ENCODE results near the gene GLT6D1.

The GLT6D1 gene

DNA sequence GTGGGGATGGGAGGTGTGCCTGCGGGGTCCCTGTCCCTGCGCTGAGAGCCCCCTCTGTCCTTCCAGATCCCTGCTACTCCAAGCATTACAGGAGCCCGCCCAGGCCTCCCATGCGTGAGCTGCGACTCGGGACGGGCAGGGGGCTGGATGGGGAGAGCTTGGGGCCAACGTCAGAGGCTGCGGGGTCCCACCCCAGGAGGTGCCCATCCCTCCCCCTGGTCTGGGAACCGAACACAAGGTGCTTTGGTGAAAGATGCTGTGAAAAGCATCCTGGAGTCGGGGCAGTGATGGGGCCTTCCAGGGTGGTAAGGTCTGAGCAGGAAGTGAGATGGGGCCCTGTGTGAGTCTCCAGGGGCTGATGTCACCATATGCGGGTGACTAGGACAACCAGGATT lies 26.5 kb upstream of the GLT6D1 start:
- H3K27me3 ChIP-seq (ENCODE audit: control insufficient read depth in 2 of 2, insufficient read depth in 2 of 2, low read length in 2 of 2): no peaks in the 10 kb centered on the region
- H3K9me3 ChIP-seq (ENCODE audit: control insufficient read depth in 2 of 2, low read length in 2 of 2): no peaks in the 10 kb centered on the region
- no peak overlapping the region for H3K27ac ChIP-seq (ENCODE audit: low read depth in 2 of 2, low read length in 2 of 2)
- no peaks in the 10 kb centered on the region for H3K4me1 ChIP-seq (ENCODE audit: control insufficient read depth in 2 of 2, insufficient read depth in 2 of 2, low read length in 2 of 2)
- no peak overlapping the region for H3K9ac ChIP-seq (ENCODE audit: low read depth in 1 of 2, low read length in 2 of 2)
- no peak overlapping the region for H3K4me3 ChIP-seq (ENCODE audit: low read length in 2 of 2)
- no peaks in the 10 kb centered on the region for H3K36me3 ChIP-seq (ENCODE audit: control insufficient read depth in 2 of 2, insufficient read depth in 2 of 2, low read length in 2 of 2)

DNA sequence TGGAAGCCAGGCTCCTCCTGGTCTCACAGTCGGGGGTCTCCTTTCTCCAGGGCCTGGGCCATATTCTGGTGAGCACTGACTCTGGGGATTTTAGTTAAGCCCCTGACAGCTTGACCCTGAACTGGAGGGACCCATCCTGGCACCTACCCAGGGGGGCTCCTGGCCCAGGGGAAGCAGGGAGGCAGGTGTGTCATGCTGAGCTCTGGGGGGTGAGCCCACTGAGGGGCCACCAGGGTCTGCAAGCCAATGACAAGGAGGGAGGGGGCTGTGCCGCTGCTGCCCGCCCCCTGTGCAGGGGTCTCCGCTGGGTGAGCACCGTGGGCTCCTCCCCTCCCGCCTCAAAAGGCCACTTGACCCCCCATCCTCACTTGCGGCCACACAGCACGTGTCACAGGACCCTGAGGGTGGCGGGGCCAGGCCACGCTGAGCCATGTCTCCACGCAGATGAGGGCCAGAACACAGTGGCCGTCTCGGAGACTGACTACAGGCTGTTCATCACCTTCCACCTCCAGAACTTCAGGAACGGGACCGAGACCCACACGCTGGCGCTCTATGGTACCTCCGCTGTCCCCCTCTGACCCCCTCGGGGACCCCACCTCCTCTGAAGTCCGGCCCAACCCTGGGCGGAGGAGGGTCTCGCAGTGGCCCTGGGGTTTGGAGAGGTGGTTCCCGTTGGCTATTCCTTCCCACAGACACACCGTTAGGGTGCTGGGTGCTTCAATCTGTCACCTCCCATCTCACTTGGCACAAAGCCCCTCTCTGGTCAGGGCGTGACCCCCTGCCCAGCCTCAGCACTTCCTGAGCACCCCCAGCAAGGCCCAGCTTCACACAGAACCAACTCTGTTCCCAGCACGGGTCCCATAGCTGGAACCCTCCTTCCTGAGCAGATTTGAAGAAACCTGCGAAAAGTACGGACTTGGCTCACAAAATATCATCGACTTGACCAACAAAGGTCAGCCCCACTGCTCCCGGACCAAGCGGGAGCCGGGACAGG lies 25.8 kb upstream of the GLT6D1 start:
- Histone ChIP-seq H3K27ac (ENCODE audit: low read depth in 2 of 2, low read length in 2 of 2) (no peak overlapping the region), H3K36me3 (ENCODE audit: control insufficient read depth in 2 of 2, insufficient read depth in 2 of 2, low read length in 2 of 2) (no peaks in the 10 kb centered on the region), H3K4me3 (ENCODE audit: low read length in 2 of 2) (no peak overlapping the region), H3K4me1 (ENCODE audit: control insufficient read depth in 2 of 2, insufficient read depth in 2 of 2, low read length in 2 of 2) (no peaks in the 10 kb centered on the region), H3K27me3 (ENCODE audit: control insufficient read depth in 2 of 2, insufficient read depth in 2 of 2, low read length in 2 of 2) (no peaks in the 10 kb centered on the region), H3K9ac (ENCODE audit: low read depth in 1 of 2, low read length in 2 of 2) (no peak overlapping the region), H3K9me3 (ENCODE audit: control insufficient read depth in 2 of 2, low read length in 2 of 2) (no peaks in the 10 kb centered on the region)

- Histone ChIP-seq H3K27me3 (ENCODE audit: control insufficient read depth in 2 of 2, insufficient read depth in 2 of 2, low read length in 2 of 2) (no peaks in the 10 kb centered on the region), H3K9me3 (ENCODE audit: control insufficient read depth in 2 of 2, low read length in 2 of 2) (no peaks in the 10 kb centered on the region), H3K4me1 (ENCODE audit: control insufficient read depth in 2 of 2, insufficient read depth in 2 of 2, low read length in 2 of 2) (no peaks in the 10 kb centered on the region), H3K36me3 (ENCODE audit: control insufficient read depth in 2 of 2, insufficient read depth in 2 of 2, low read length in 2 of 2) (no peaks in the 10 kb centered on the region), H3K9ac (ENCODE audit: low read depth in 1 of 2, low read length in 2 of 2) (no peak overlapping the region), H3K4me3 (ENCODE audit: low read length in 2 of 2) (no peak overlapping the region), H3K27ac (ENCODE audit: low read depth in 2 of 2, low read length in 2 of 2) (no peak overlapping the region)
Measured at GRCh38 chr9:135664266-135664665, 24.9 kb upstream of the GLT6D1 start.

DNA sequence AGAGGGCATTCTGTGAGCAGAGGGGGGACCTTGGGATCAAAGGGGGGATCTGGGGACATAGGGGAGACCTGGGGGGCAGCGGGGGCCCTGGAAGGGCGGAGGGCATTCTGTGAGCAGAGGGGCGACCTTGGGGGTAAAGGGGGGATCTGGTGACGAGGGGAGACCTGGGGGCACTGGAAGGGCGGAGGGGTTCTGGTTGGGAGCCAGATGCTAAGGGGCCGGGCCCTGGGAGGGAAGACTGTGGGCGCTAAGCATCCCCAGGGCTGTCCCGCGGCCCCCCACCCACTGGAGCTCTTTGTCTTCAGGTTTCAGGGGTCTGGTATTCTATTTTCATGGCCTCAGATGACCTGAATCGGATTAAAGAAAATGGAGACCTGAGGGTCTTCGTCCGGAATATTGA lies 24.5 kb upstream of the GLT6D1 start:
- H3K9ac ChIP-seq (ENCODE audit: low read depth in 1 of 2, low read length in 2 of 2): no peak overlapping the region
- no peaks in the 10 kb centered on the region for H3K4me1 ChIP-seq (ENCODE audit: control insufficient read depth in 2 of 2, insufficient read depth in 2 of 2, low read length in 2 of 2)
- no peak overlapping the region for H3K27ac ChIP-seq (ENCODE audit: low read depth in 2 of 2, low read length in 2 of 2)
- H3K9me3 ChIP-seq (ENCODE audit: control insufficient read depth in 2 of 2, low read length in 2 of 2): no peaks in the 10 kb centered on the region
- no peak overlapping the region for H3K4me3 ChIP-seq (ENCODE audit: low read length in 2 of 2)
- H3K36me3 ChIP-seq (ENCODE audit: control insufficient read depth in 2 of 2, insufficient read depth in 2 of 2, low read length in 2 of 2): no peaks in the 10 kb centered on the region
- H3K27me3 ChIP-seq (ENCODE audit: control insufficient read depth in 2 of 2, insufficient read depth in 2 of 2, low read length in 2 of 2): no peaks in the 10 kb centered on the region

- H3K27ac ChIP-seq (ENCODE audit: low read depth in 2 of 2, low read length in 2 of 2): no peak overlapping the region
- no peaks in the 10 kb centered on the region for H3K9me3 ChIP-seq (ENCODE audit: control insufficient read depth in 2 of 2, low read length in 2 of 2)
- no peak overlapping the region for H3K4me3 ChIP-seq (ENCODE audit: low read length in 2 of 2)
- H3K4me1 ChIP-seq (ENCODE audit: control insufficient read depth in 2 of 2, insufficient read depth in 2 of 2, low read length in 2 of 2): no peaks in the 10 kb centered on the region
- no peaks in the 10 kb centered on the region for H3K27me3 ChIP-seq (ENCODE audit: control insufficient read depth in 2 of 2, insufficient read depth in 2 of 2, low read length in 2 of 2)
- no peak overlapping the region for H3K9ac ChIP-seq (ENCODE audit: low read depth in 1 of 2, low read length in 2 of 2)
- H3K36me3 ChIP-seq (ENCODE audit: control insufficient read depth in 2 of 2, insufficient read depth in 2 of 2, low read length in 2 of 2): no peaks in the 10 kb centered on the region
Measured at GRCh38 chr9:135663451-135663770, 24.1 kb upstream of the GLT6D1 start.

GRCh38 chr9:135662758-135663450 lies 23.6 kb upstream of the GLT6D1 start, which contains the start of gene LCN9:
TSS of gene LCN9 (plus strand) at chr9:135663309. CDS start at chr9:135663322, 13 bp downstream.
- Histone ChIP-seq H3K36me3 (ENCODE audit: control insufficient read depth in 2 of 2, insufficient read depth in 2 of 2, low read length in 2 of 2) (no peaks in the 10 kb centered on the region), H3K9me3 (ENCODE audit: control insufficient read depth in 2 of 2, low read length in 2 of 2) (no peaks in the 10 kb centered on the region), H3K4me1 (ENCODE audit: control insufficient read depth in 2 of 2, insufficient read depth in 2 of 2, low read length in 2 of 2) (no peaks in the 10 kb centered on the region), H3K27ac (ENCODE audit: low read depth in 2 of 2, low read length in 2 of 2) (no peak within 1 kb of the TSS), H3K27me3 (ENCODE audit: control insufficient read depth in 2 of 2, insufficient read depth in 2 of 2, low read length in 2 of 2) (no peaks in the 10 kb centered on the region), H3K9ac (ENCODE audit: low read depth in 1 of 2, low read length in 2 of 2) (no peak within 1 kb of the TSS), H3K4me3 (ENCODE audit: low read length in 2 of 2) (no peak within 1 kb of the TSS)

GRCh38 chr9:135661816-135662560 lies 22.6 kb upstream of the GLT6D1 start:
- no peaks in the 10 kb centered on the region for H3K9me3 ChIP-seq (ENCODE audit: control insufficient read depth in 2 of 2, low read length in 2 of 2)
- H3K27me3 ChIP-seq (ENCODE audit: control insufficient read depth in 2 of 2, insufficient read depth in 2 of 2, low read length in 2 of 2): no peaks in the 10 kb centered on the region
- no peaks in the 10 kb centered on the region for H3K4me1 ChIP-seq (ENCODE audit: control insufficient read depth in 2 of 2, insufficient read depth in 2 of 2, low read length in 2 of 2)
- no peak overlapping the region for H3K9ac ChIP-seq (ENCODE audit: low read depth in 1 of 2, low read length in 2 of 2)
- no peak overlapping the region for H3K4me3 ChIP-seq (ENCODE audit: low read length in 2 of 2)
- H3K27ac ChIP-seq (ENCODE audit: low read depth in 2 of 2, low read length in 2 of 2): no peak overlapping the region
- H3K36me3 ChIP-seq (ENCODE audit: control insufficient read depth in 2 of 2, insufficient read depth in 2 of 2, low read length in 2 of 2): no peaks in the 10 kb centered on the region

DNA sequence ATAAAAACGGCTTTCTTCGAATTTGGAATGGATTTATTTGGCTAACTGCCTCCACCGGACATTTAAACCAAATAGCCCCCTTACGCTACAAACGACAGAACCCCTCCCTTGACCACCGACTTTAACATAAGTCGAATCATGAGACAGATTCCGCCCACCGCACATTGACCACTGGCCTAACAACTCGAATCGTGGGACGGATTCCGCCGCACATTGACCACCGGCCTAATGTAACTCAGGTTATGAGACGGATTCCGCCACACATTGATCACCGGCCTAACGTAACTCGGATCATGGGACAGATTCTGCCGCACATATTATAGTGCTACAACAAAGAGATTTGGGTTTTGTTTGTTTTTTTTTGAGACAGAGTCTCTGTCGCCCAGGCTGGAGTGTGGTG lies 21.1 kb upstream of the GLT6D1 start:
- Histone ChIP-seq H3K9ac (ENCODE audit: low read depth in 1 of 2, low read length in 2 of 2) (no peak overlapping the region), H3K4me1 (ENCODE audit: control insufficient read depth in 2 of 2, insufficient read depth in 2 of 2, low read length in 2 of 2) (no peaks in the 10 kb centered on the region), H3K36me3 (ENCODE audit: control insufficient read depth in 2 of 2, insufficient read depth in 2 of 2, low read length in 2 of 2) (no peaks in the 10 kb centered on the region), H3K9me3 (ENCODE audit: control insufficient read depth in 2 of 2, low read length in 2 of 2) (no peaks in the 10 kb centered on the region), H3K27ac (ENCODE audit: low read depth in 2 of 2, low read length in 2 of 2) (no peak overlapping the region), H3K4me3 (ENCODE audit: low read length in 2 of 2) (no peak overlapping the region), H3K27me3 (ENCODE audit: control insufficient read depth in 2 of 2, insufficient read depth in 2 of 2, low read length in 2 of 2) (no peaks in the 10 kb centered on the region)

GRCh38 chr9:135659252-135659651 lies 19.9 kb upstream of the GLT6D1 start:
- Histone ChIP-seq H3K27ac (ENCODE audit: low read depth in 2 of 2, low read length in 2 of 2) (no peak overlapping the region), H3K27me3 (ENCODE audit: control insufficient read depth in 2 of 2, insufficient read depth in 2 of 2, low read length in 2 of 2) (no peaks in the 10 kb centered on the region)

DNA sequence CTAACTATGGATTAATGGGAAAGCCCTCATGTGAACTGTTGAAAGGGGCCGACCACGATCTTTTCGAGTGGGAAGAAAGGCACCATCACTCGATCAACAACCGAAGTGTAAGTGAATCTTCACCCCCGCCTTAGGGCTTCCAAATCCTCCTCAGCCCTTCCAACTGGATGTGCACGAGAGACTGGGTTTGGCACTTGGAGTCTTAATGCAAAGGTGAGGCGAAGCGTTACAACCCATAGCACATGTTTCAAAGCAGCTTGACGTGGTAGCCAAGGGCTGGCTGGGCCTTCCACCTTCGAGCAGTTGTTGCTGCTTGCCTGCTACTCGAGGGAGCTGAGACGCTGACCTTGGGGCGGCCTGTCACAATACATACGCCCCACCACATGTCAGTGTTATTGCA lies 18.1 kb upstream of the GLT6D1 start:
- Histone ChIP-seq H3K9me3 (ENCODE audit: control insufficient read depth in 2 of 2, low read length in 2 of 2) (no peaks in the 10 kb centered on the region), H3K36me3 (ENCODE audit: control insufficient read depth in 2 of 2, insufficient read depth in 2 of 2, low read length in 2 of 2) (no peaks in the 10 kb centered on the region), H3K4me3 (ENCODE audit: low read length in 2 of 2) (no peak overlapping the region), H3K27me3 (ENCODE audit: control insufficient read depth in 2 of 2, insufficient read depth in 2 of 2, low read length in 2 of 2) (no peaks in the 10 kb centered on the region), H3K27ac (ENCODE audit: low read depth in 2 of 2, low read length in 2 of 2) (no peak overlapping the region), H3K9ac (ENCODE audit: low read depth in 1 of 2, low read length in 2 of 2) (no peak overlapping the region), H3K4me1 (ENCODE audit: control insufficient read depth in 2 of 2, insufficient read depth in 2 of 2, low read length in 2 of 2) (no peaks in the 10 kb centered on the region)

More at GRCh38 chr9:135659252-135659651, 19.9 kb upstream of the GLT6D1 start:
- H3K9me3 ChIP-seq (ENCODE audit: control insufficient read depth in 2 of 2, low read length in 2 of 2): no peaks in the 10 kb centered on the region
- no peaks in the 10 kb centered on the region for H3K36me3 ChIP-seq (ENCODE audit: control insufficient read depth in 2 of 2, insufficient read depth in 2 of 2, low read length in 2 of 2)
- H3K9ac ChIP-seq (ENCODE audit: low read depth in 1 of 2, low read length in 2 of 2): no peak overlapping the region
- H3K4me3 ChIP-seq (ENCODE audit: low read length in 2 of 2): no peak overlapping the region
- H3K4me1 ChIP-seq (ENCODE audit: control insufficient read depth in 2 of 2, insufficient read depth in 2 of 2, low read length in 2 of 2): no peaks in the 10 kb centered on the region
